NB4 (cell line): ENCODE data around the gene TSPAN5.

Experiments used
- MYC ChIP-seq: IDR thresholded peaks from 2 replicates; pipeline ENCODE4 v1.6.1; 2011; ENCODE audit warnings: low read depth, low read length
- TF ChIP-seq, protein P1 (sequence below): IDR thresholded peaks from one replicate; pipeline ENCODE4 v1.5.1; 2012; ENCODE audit warnings: low read depth, low read length

GRCh38 chr4:98624144-98624543 lies 34.3 kb downstream of the TSPAN5 start:
- TF ChIP-seq, protein P1, sequence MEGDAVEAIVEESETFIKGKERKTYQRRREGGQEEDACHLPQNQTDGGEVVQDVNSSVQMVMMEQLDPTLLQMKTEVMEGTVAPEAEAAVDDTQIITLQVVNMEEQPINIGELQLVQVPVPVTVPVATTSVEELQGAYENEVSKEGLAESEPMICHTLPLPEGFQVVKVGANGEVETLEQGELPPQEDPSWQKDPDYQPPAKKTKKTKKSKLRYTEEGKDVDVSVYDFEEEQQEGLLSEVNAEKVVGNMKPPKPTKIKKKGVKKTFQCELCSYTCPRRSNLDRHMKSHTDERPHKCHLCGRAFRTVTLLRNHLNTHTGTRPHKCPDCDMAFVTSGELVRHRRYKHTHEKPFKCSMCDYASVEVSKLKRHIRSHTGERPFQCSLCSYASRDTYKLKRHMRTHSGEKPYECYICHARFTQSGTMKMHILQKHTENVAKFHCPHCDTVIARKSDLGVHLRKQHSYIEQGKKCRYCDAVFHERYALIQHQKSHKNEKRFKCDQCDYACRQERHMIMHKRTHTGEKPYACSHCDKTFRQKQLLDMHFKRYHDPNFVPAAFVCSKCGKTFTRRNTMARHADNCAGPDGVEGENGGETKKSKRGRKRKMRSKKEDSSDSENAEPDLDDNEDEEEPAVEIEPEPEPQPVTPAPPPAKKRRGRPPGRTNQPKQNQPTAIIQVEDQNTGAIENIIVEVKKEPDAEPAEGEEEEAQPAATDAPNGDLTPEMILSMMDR: no peak
- TF ChIP-seq MYC: no peak
